SU-DHL-6 (cell line): ENCODE measurements around the gene XPO6.

ENCODE experiments used
- H2AFZ ChIP-seq: fragments of 200-600 bp; sonication (generic); 2 replicates; pipeline ENCODE4 v1.6.1; 2014; ENCODE audit warnings: low read depth, mild to moderate bottlenecking, moderate library complexity, mixed read lengths, antibody characterized with exemption, low read length; ENCODE audit not compliant: severe bottlenecking
- H3F3A ChIP-seq: fragments of 200-600 bp; shearing (Covaris generic); 2 replicates; pipeline ENCODE4 v1.6.0; 2016; ENCODE audit warnings: antibody characterized with exemption, mild to moderate bottlenecking; ENCODE audit not compliant: insufficient read depth
- H3K27ac ChIP-seq: fragments of 200-600 bp; sonication (generic); 2 replicates; pipeline ENCODE4 v1.5.1; 2016; ENCODE audit warnings: low read depth, mild to moderate bottlenecking, low read length, moderate library complexity, mixed read lengths
- H3K27me3 ChIP-seq: fragments of 200-600 bp; sonication (generic), shearing (Covaris generic); 2 replicates; pipeline ENCODE4 v1.6.0; 2014; ENCODE audit warnings: mild to moderate bottlenecking, low read length
- H3K36me3 ChIP-seq: fragments of 200-600 bp; sonication (generic); 2 replicates; pipeline ENCODE4 v1.6.1; 2014; ENCODE audit warnings: mild to moderate bottlenecking, low read length, mixed read lengths
- H3K4me2 ChIP-seq: fragments of 300-600, 200-600 bp; shearing (Covaris generic), sonication (generic); 2 replicates; pipeline ENCODE4 v1.6.0; 2014; ENCODE audit warnings: low read length, low read depth, mild to moderate bottlenecking; ENCODE audit not compliant: poor library complexity, severe bottlenecking
- H3K4me3 ChIP-seq: fragments of 200-600 bp; sonication (generic); 2 replicates; pipeline ENCODE4 v1.5.1; 2014; ENCODE audit warnings: antibody characterized with exemption, low read length, mild to moderate bottlenecking, mixed read lengths; ENCODE audit not compliant: insufficient read depth, poor library complexity, severe bottlenecking
- H3K79me2 ChIP-seq: fragments of 200-600 bp; sonication (generic); 2 replicates; pipeline ENCODE4 v1.6.1; 2014; ENCODE audit warnings: mild to moderate bottlenecking, low read length, moderate library complexity; ENCODE audit not compliant: insufficient read depth
- H3K9ac ChIP-seq: fragments of 200-600 bp; sonication (generic); 2 replicates; pipeline ENCODE4 v1.7.0; 2014; ENCODE audit warnings: mild to moderate bottlenecking, low read length
- H3K9me2 ChIP-seq: fragments of 200-600 bp; sonication (generic); replicated peaks from 2 replicates; pipeline ENCODE4 v1.6.1; 2014; ENCODE audit warnings: low read length; ENCODE audit not compliant: insufficient read depth
- H3K9me3 ChIP-seq: fragments of 200-600 bp; sonication (generic); 2 replicates; pipeline ENCODE4 v1.6.1; 2014; ENCODE audit warnings: low read length, mixed read lengths; ENCODE audit not compliant: insufficient read depth
- H4K20me1 ChIP-seq: fragments of 200-600 bp; sonication (generic); 2 replicates; pipeline ENCODE4 v1.6.1; 2014; ENCODE audit warnings: low read depth, mild to moderate bottlenecking, antibody characterized with exemption, low read length, moderate library complexity, mixed read lengths
- EZH2phosphoT487 ChIP-seq: fragments of 200-600 bp; sonication (generic), shearing (Covaris generic); conservative IDR thresholded peaks from 2 replicates; pipeline ENCODE4 v1.6.1; 2018; ENCODE audit warnings: mild to moderate bottlenecking, antibody characterized with exemption, low read length, moderate library complexity, mixed read lengths
- TF ChIP-seq, protein P1 (sequence below): fragments of 200-600 bp; sonication (generic); IDR thresholded peaks from one replicate; pipeline ENCODE4 v1.5.1; 2017; ENCODE audit warnings: antibody characterized with exemption, mild to moderate bottlenecking, low read length, moderate library complexity; ENCODE audit not compliant: insufficient read depth, poor library complexity, severe bottlenecking

The XPO6 gene

GRCh38 chr16:28131743-28132393, 79.9 kb downstream of the XPO6 start:
- H4K20me1 ChIP-seq: no peaks in the 10 kb centered on the region
- peaks cover 20% of the 10 kb centered on the region; the same call in 1 of the 2 replicates for H3K36me3 ChIP-seq
- H3K4me2 ChIP-seq: no peak overlapping the region

DNA sequence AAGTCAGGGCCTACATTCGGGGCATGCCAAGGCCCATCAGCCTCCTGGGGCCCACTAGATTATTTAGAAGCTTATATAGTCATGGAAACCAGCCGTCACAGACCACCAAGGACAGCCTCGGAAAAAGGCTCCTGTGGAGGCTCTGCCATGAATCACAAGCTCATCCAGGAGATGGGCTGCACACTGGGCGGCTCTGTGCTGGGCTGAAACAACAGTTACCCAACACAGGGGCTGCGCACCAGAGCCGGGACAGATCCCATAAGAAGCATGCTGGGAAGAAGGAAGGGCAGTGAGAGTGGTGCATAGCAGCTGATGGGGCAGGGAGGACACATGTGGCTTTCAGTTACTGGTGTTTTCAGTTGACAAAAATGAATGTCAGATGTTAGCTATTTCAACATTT, 80.6 kb downstream of the XPO6 start:
- no peak overlapping the region for H3K4me3 ChIP-seq
- H3K27ac ChIP-seq: no peak overlapping the region
- no peak overlapping the region for H3K4me2 ChIP-seq
- H2AFZ ChIP-seq: no peak overlapping the region
- no peaks in the 10 kb centered on the region for H3K27me3 ChIP-seq
- H3K9ac ChIP-seq: no peak overlapping the region
- H3F3A ChIP-seq: no peaks in the 10 kb centered on the region
- no peaks in the 10 kb centered on the region for H3K9me2 ChIP-seq
- no peaks in the 10 kb centered on the region for H4K20me1 ChIP-seq
- no peaks in the 10 kb centered on the region for H3K9me3 ChIP-seq
- H3K79me2 ChIP-seq: no peaks in the 10 kb centered on the region
- no peak for TF ChIP-seq EZH2phosphoT487
- TF ChIP-seq, protein P1, sequence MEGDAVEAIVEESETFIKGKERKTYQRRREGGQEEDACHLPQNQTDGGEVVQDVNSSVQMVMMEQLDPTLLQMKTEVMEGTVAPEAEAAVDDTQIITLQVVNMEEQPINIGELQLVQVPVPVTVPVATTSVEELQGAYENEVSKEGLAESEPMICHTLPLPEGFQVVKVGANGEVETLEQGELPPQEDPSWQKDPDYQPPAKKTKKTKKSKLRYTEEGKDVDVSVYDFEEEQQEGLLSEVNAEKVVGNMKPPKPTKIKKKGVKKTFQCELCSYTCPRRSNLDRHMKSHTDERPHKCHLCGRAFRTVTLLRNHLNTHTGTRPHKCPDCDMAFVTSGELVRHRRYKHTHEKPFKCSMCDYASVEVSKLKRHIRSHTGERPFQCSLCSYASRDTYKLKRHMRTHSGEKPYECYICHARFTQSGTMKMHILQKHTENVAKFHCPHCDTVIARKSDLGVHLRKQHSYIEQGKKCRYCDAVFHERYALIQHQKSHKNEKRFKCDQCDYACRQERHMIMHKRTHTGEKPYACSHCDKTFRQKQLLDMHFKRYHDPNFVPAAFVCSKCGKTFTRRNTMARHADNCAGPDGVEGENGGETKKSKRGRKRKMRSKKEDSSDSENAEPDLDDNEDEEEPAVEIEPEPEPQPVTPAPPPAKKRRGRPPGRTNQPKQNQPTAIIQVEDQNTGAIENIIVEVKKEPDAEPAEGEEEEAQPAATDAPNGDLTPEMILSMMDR: no peak
- H3K36me3 ChIP-seq: peaks cover 18% of the 10 kb centered on the region; the same call in 1 of the 2 replicates

More at GRCh38 chr16:28131743-28132393, 79.9 kb downstream of the XPO6 start:
- no peak overlapping the region for H3K27ac ChIP-seq
- no peaks in the 10 kb centered on the region for H3K9me2 ChIP-seq
- TF ChIP-seq EZH2phosphoT487: no peak
- TF ChIP-seq, protein P1: no peak
- no peaks in the 10 kb centered on the region for H3K79me2 ChIP-seq
- H3K9ac ChIP-seq: no peak overlapping the region
- no peaks in the 10 kb centered on the region for H3F3A ChIP-seq
- H2AFZ ChIP-seq: no peak overlapping the region
- no peaks in the 10 kb centered on the region for H3K9me3 ChIP-seq
- H3K27me3 ChIP-seq: no peaks in the 10 kb centered on the region
- no peak overlapping the region for H3K4me3 ChIP-seq

GRCh38 chr16:28130099-28131088, 81.4 kb downstream of the XPO6 start:
- H3K79me2 ChIP-seq: no peaks in the 10 kb centered on the region
- no peaks in the 10 kb centered on the region for H4K20me1 ChIP-seq
- peaks cover 13% of the 10 kb centered on the region; the same call in 1 of the 2 replicates for H3K36me3 ChIP-seq

More at GRCh38 chr16:28130099-28131088, 81.4 kb downstream of the XPO6 start:
- no peaks in the 10 kb centered on the region for H3K27me3 ChIP-seq
- no peak overlapping the region for H3K4me2 ChIP-seq
- H3K9me3 ChIP-seq: no peaks in the 10 kb centered on the region
- no peak for TF ChIP-seq EZH2phosphoT487
- TF ChIP-seq, protein P1: no peak
- no peak overlapping the region for H3K27ac ChIP-seq
- no peak overlapping the region for H2AFZ ChIP-seq
- H3K4me3 ChIP-seq: no peak overlapping the region
- no peak overlapping the region for H3K9ac ChIP-seq
- no peaks in the 10 kb centered on the region for H3F3A ChIP-seq
- H3K9me2 ChIP-seq: no peaks in the 10 kb centered on the region
